ENCODE data around the gene CACNA1F.

Gene CACNA1F

DNA sequence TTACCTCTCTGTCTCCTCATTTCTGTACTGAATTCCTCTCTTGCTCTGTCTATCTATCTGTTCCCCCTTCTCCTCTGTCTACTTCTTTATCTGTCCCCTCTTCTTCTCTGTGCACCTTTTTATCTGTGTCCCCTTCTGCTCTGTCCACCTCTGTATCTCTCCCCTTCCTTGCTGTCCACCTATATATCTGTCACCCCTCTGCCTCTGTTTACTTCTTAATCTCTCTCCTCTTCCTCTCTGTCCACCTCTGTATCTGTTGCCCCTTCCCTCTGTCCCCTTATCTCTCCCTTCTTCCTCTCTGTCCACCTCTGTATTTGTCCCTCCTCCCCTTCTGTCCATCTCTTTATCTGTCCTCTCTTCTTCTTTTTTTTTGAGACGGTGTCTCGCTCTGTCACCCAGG, 11.1 kb upstream of the CACNA1F start:
- Histone ChIP-seq H3K27me3 (ENCODE audit: insufficient read depth, poor library complexity, severe bottlenecking) (no peaks in the 10 kb centered on the region), H3K4me3 (replicated peaks; ENCODE audit: insufficient read depth, low read length) (no peak overlapping the region), H3K27ac (replicated peaks) (no peak overlapping the region)
- no peak for DNase-seq (ENCODE audit: low read depth in 1 of 2, low spot score in 1 of 2)
- TF ChIP-seq, protein P1, sequence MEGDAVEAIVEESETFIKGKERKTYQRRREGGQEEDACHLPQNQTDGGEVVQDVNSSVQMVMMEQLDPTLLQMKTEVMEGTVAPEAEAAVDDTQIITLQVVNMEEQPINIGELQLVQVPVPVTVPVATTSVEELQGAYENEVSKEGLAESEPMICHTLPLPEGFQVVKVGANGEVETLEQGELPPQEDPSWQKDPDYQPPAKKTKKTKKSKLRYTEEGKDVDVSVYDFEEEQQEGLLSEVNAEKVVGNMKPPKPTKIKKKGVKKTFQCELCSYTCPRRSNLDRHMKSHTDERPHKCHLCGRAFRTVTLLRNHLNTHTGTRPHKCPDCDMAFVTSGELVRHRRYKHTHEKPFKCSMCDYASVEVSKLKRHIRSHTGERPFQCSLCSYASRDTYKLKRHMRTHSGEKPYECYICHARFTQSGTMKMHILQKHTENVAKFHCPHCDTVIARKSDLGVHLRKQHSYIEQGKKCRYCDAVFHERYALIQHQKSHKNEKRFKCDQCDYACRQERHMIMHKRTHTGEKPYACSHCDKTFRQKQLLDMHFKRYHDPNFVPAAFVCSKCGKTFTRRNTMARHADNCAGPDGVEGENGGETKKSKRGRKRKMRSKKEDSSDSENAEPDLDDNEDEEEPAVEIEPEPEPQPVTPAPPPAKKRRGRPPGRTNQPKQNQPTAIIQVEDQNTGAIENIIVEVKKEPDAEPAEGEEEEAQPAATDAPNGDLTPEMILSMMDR (IDR thresholded peaks at IDR 0.05; ENCODE audit: insufficient read depth, low read length), result no peak
- TF ChIP-seq POLR2AphosphoS5 (IDR thresholded peaks at IDR 0.05; ENCODE audit: low read depth) (no peak), SPI1 (IDR thresholded peaks at IDR 0.05; ENCODE audit: borderline replicate concordance, low read depth) (no peak), GABPA (IDR thresholded peaks at IDR 0.05; ENCODE audit: low read depth) (no peak)
- TF ChIP-seq, protein P2, sequence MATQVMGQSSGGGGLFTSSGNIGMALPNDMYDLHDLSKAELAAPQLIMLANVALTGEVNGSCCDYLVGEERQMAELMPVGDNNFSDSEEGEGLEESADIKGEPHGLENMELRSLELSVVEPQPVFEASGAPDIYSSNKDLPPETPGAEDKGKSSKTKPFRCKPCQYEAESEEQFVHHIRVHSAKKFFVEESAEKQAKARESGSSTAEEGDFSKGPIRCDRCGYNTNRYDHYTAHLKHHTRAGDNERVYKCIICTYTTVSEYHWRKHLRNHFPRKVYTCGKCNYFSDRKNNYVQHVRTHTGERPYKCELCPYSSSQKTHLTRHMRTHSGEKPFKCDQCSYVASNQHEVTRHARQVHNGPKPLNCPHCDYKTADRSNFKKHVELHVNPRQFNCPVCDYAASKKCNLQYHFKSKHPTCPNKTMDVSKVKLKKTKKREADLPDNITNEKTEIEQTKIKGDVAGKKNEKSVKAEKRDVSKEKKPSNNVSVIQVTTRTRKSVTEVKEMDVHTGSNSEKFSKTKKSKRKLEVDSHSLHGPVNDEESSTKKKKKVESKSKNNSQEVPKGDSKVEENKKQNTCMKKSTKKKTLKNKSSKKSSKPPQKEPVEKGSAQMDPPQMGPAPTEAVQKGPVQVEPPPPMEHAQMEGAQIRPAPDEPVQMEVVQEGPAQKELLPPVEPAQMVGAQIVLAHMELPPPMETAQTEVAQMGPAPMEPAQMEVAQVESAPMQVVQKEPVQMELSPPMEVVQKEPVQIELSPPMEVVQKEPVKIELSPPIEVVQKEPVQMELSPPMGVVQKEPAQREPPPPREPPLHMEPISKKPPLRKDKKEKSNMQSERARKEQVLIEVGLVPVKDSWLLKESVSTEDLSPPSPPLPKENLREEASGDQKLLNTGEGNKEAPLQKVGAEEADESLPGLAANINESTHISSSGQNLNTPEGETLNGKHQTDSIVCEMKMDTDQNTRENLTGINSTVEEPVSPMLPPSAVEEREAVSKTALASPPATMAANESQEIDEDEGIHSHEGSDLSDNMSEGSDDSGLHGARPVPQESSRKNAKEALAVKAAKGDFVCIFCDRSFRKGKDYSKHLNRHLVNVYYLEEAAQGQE (IDR thresholded peaks at IDR 0.05; ENCODE audit: insufficient replicate concordance, low read depth), result no peak

DNA sequence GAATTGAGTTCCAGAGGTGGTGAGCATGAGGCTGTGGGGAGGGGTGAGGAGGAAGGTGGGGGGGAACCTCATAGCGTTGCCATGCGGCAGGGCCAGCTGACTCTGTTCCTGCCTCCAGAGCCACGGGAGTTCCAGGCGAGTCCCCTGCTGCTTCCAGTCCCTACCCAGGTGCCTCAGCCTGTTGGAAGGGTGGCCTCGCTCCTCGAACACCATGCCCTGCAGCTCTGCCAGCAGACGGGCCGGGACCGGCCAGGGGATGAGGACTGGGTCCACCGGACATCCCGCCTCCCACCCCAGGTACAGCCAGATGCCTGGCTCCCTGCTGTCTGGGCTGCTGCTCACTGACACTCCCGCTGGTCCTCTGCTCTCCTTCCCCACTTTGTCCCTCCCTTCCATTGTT, 10.0 kb upstream of the CACNA1F start:
- Histone ChIP-seq H3K27ac (replicated peaks) (no peak overlapping the region), H3K4me3 (replicated peaks; ENCODE audit: insufficient read depth, low read length) (no peak overlapping the region), H3K27me3 (ENCODE audit: insufficient read depth, poor library complexity, severe bottlenecking) (no peaks in the 10 kb centered on the region)
- TF ChIP-seq SPI1 (IDR thresholded peaks at IDR 0.05; ENCODE audit: borderline replicate concordance, low read depth) (no peak), GABPA (IDR thresholded peaks at IDR 0.05; ENCODE audit: low read depth) (no peak), POLR2AphosphoS5 (IDR thresholded peaks at IDR 0.05; ENCODE audit: low read depth) (no peak)
- TF ChIP-seq, protein P1 (IDR thresholded peaks at IDR 0.05; ENCODE audit: insufficient read depth, low read length), result no peak
- TF ChIP-seq, protein P2 (IDR thresholded peaks at IDR 0.05; ENCODE audit: insufficient replicate concordance, low read depth), result no peak
- no peak for DNase-seq (ENCODE audit: low read depth in 1 of 2, low spot score in 1 of 2)

DNA sequence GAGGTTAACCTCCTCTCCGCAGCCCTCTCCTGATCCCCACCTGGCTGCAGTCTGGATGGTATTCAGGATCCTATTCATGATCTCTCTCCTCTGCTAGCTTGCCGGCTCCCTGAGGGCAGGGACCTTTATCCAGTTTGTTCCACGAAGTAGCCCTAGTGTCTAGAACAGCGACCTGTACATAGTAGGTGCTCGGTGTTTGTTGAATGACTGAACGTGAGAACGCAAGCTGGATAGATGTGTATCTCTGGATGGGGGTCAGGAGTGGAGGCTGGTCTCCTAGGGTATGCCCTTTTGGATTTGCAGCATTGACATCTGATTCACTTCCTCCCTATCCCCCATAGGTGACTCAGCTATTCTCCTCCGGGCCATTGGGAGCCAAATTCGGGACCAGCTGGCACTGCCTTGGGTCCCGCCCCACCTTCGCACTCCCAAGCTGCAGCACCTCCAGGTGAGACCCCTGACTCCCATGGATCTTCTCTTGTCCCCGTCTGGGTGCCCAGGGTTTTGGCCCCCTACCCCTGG, 9.5 kb upstream of the CACNA1F start:
- TF ChIP-seq SPI1 (IDR thresholded peaks at IDR 0.05; ENCODE audit: borderline replicate concordance, low read depth), result no peak
- no peak for DNase-seq (ENCODE audit: low read depth in 1 of 2, low spot score in 1 of 2)
- Histone ChIP-seq H3K4me3 (replicated peaks; ENCODE audit: insufficient read depth, low read length) (no peak overlapping the region), H3K27ac (replicated peaks) (no peak overlapping the region), H3K27me3 (ENCODE audit: insufficient read depth, poor library complexity, severe bottlenecking) (no peaks in the 10 kb centered on the region)

DNA sequence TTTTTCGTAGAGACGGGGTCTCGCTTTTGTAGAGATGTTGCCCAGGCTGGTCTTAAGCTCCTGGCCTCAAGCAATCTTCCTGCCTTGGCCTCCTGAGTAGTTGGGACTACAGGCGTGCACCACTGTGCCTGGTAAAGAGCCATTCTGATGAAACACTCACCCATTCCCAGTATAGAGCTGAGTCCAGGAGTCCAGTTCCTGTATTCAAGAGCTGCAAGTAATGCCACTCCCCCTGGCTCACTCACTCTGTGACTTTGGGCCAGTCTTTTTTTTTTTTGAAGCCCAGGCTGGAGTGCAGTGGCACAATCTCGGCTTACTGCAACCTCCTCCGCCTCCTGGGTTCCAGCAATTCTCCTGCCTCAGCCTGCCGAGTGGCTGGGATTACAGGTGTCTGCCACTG, 5.6 kb upstream of the CACNA1F start:
- no peak overlapping the region for H3K4me3 ChIP-seq (replicated peaks; ENCODE audit: insufficient read depth, low read length)
- H3K27me3 ChIP-seq (ENCODE audit: insufficient read depth, poor library complexity, severe bottlenecking), result no peaks in the 10 kb centered on the region
- no peak for DNase-seq (ENCODE audit: low read depth in 1 of 2, low spot score in 1 of 2)
- no peak overlapping the region for H3K27ac ChIP-seq (replicated peaks)
- no peak for TF ChIP-seq SPI1 (IDR thresholded peaks at IDR 0.05; ENCODE audit: borderline replicate concordance, low read depth)
- TF ChIP-seq, protein P1 (IDR thresholded peaks at IDR 0.05; ENCODE audit: insufficient read depth, low read length), result no peak
- no peak for TF ChIP-seq POLR2AphosphoS5 (IDR thresholded peaks at IDR 0.05; ENCODE audit: low read depth)

Data from HL-60 (cell line).